Vagina (tissue), 2 donors: ENCODE measurements around the gene PTPRM.

Experiments used
- CTCF ChIP-seq, 3 experiments: fragments of 450-650 bp in 2 of 3; fragments of 200-600 bp in 1 of 3; sonication (generic) in 1 of 3; IDR thresholded peaks; one replicate each; pipeline ENCODE4 v1.5.1; 2017 to 2019; ENCODE audit warnings: antibody characterized with exemption in 3 of 3, mild to moderate bottlenecking in 2 of 3, moderate library complexity in 2 of 3
- POLR2A ChIP-seq, 2 donors: fragments of 450-650 bp; IDR thresholded peaks; one replicate each; pipeline ENCODE4 v1.6.1; 2017; ENCODE audit warnings: antibody characterized with exemption in 2 of 2, mild to moderate bottlenecking in 2 of 2, moderate library complexity in 2 of 2
- POLR2AphosphoS5 ChIP-seq, 2 donors: sonication (generic); formaldehyde crosslinking; IDR thresholded peaks; one replicate each; pipeline ENCODE4 v1.9.0; 2017; ENCODE audit warnings: antibody characterized with exemption in 2 of 2, mild to moderate bottlenecking in 2 of 2, low read depth in 1 of 2; ENCODE audit not compliant: insufficient read depth in 1 of 2

GRCh38 chr18:8218197-8218596 is 651.1 kb downstream of the PTPRM start:
- TF ChIP-seq POLR2AphosphoS5 (IDR thresholded peaks at IDR 0.05; ENCODE audit: insufficient read depth in 1 of 2, low read depth in 1 of 2) = no peak
- no peak for TF ChIP-seq CTCF (IDR thresholded peaks at IDR 0.05)
- no peak for TF ChIP-seq POLR2A (IDR thresholded peaks at IDR 0.05)
